Measurements from ENCODE around the gene SPATA46.
"Not testable (repeated sequence)": the region's sequence is repeated elsewhere in the genome, so short reads cannot be mapped to it uniquely, and the experiment has no call there.

SPATA46 gene

DNA sequence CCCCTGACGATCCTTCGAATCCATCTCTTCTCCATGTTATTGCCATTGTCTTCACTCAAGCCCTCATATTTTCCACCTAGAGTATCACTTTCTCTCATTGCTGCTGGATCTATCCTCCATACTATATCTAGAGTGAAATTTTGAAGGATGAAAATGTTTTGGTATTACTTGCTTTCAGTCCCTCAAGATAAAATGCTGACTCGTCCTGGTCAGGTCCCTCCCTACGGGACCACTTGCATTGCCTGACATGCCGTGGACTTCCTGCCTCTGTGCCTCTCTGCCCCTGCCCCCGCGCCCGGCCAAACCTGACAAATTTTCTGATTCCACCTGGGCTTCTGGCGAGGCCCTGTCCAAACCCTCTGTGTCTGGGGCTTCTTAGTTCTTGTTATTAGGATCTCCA lies 23.6 kb downstream of the SPATA46 start:
- H3K4me3 ChIP-seq (ENCODE audit: low read depth, low read length), result no peak overlapping the region
- H3K27me3 ChIP-seq (ENCODE audit: control insufficient read depth, insufficient read depth, low read length), result no peaks in the 10 kb centered on the region
- H3K27ac ChIP-seq (ENCODE audit: low read depth, low read length), result no peak overlapping the region
- no peak overlapping the region for H3K9ac ChIP-seq (ENCODE audit: low read length)
- H3K36me3 ChIP-seq (ENCODE audit: control insufficient read depth, insufficient read depth, low read length), result peaks cover 6% of the 10 kb centered on the region
- no peaks in the 10 kb centered on the region for H3K9me3 ChIP-seq (ENCODE audit: control insufficient read depth, insufficient read depth, low read depth, low read length)
- H3K4me1 ChIP-seq (ENCODE audit: control insufficient read depth, insufficient read depth, low read length), result peaks cover 25% of the 10 kb centered on the region; the same call in 1 of the 2 replicates

DNA sequence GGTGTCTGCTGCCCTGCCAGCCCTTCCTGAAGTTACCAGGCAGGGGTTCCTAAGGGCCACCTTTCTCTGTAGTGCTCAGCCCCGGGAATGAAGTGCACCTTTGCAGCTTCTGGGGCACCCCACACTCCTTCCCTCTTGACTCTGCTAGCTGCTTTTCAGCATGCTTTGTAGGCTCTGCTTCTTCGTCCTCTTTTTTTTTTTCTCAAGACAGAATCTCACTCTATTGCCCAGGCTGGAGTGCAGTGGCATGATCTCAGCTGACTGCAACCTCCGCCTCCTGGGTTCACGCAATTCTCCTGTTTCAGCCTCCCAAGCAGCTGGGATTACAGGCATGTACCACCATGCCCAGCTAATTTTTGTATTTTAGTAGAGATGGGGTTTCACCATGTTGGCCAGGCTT lies 24.8 kb downstream of the SPATA46 start:
- not testable (repeated sequence) for H3K9ac ChIP-seq (ENCODE audit: low read length); H3K9me3 ChIP-seq (ENCODE audit: control insufficient read depth, insufficient read depth, low read depth, low read length); H3K27ac ChIP-seq (ENCODE audit: low read depth, low read length); H3K36me3 ChIP-seq (ENCODE audit: control insufficient read depth, insufficient read depth, low read length); H3K27me3 ChIP-seq (ENCODE audit: control insufficient read depth, insufficient read depth, low read length); H3K4me3 ChIP-seq (ENCODE audit: low read depth, low read length)
- H3K4me1 ChIP-seq (ENCODE audit: control insufficient read depth, insufficient read depth, low read length), result peaks cover 25% of the 10 kb centered on the region; the same call in 1 of the 2 replicates

DNA sequence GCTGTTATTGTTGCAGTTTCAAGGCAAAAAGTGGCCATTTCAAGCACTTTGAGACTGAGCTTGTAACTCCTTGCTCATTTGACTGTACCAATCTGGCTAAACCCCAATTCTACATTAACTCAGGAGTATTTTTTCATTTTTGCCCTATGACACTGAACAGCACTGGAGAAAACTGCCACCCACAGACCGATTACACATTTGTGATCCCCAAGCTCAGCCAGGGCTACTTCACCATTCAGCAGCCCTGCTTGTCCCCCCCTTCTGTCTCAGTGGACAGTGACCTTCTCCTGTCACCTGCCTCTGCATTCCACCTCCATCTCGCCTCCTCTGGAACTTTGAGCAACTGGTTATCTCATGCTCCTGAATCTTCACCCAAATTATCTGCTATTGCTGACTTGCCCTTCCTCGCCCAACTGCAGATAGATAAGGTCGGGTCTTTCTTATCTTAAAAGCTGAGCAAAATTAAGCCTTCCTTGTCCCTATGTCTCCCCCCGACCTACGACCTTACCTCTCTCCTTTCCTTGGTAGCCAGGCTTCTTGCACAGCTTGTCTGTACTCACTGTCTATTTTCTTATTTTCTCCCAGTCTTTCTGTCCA lies 25.3 kb downstream of the SPATA46 start:
- H3K9me3 ChIP-seq (ENCODE audit: control insufficient read depth, insufficient read depth, low read depth, low read length), result no peaks in the 10 kb centered on the region
- H3K4me3 ChIP-seq (ENCODE audit: low read depth, low read length), result no peak overlapping the region
- peaks cover 25% of the 10 kb centered on the region; the same call in 1 of the 2 replicates for H3K4me1 ChIP-seq (ENCODE audit: control insufficient read depth, insufficient read depth, low read length)
- H3K9ac ChIP-seq (ENCODE audit: low read length), result no peak overlapping the region
- H3K27me3 ChIP-seq (ENCODE audit: control insufficient read depth, insufficient read depth, low read length), result no peaks in the 10 kb centered on the region
- H3K36me3 ChIP-seq (ENCODE audit: control insufficient read depth, insufficient read depth, low read length), result peaks cover 6% of the 10 kb centered on the region
- H3K27ac ChIP-seq (ENCODE audit: low read depth, low read length), result no peak overlapping the region

DNA sequence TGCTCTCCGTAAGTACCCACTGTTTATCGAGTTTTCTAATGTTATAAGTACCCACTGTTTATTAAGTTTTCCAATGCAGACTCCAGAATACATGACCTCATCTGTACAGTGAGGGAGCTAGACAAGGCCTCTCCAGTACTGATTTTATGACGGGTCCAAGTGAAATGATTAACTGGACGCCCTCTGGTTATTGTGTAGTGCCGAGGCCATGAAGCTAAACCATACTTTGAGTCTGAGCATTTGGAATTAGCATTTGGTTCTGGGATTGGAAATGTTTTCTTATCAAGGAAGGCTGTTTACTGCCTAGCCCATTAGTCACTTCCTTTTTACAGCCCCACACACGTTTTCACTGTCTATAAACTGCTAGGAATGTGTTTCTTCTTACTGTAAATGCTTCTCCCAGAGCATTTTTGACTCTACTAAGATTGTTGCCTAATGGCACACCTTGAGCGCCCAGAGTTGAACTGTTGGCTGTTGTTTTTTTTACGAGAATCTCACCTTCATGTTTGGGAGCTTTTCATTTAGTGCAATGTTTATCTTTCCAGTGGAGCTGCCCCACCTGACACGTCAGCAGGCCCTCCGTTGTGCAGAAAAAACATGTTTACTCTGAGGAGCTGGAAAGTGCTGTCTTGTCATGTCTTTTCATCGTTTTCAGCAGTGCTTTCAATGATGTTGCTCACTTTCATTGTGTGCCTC lies 26.9 kb downstream of the SPATA46 start:
- Histone ChIP-seq H3K9ac (ENCODE audit: low read length) (no peak overlapping the region), H3K27ac (ENCODE audit: low read depth, low read length) (no peak overlapping the region), H3K27me3 (ENCODE audit: control insufficient read depth, insufficient read depth, low read length) (no peaks in the 10 kb centered on the region), H3K4me1 (ENCODE audit: control insufficient read depth, insufficient read depth, low read length) (peaks cover 25% of the 10 kb centered on the region; the same call in 1 of the 2 replicates), H3K36me3 (ENCODE audit: control insufficient read depth, insufficient read depth, low read length) (no peaks in the 10 kb centered on the region), H3K4me3 (ENCODE audit: low read depth, low read length) (no peak overlapping the region), H3K9me3 (ENCODE audit: control insufficient read depth, insufficient read depth, low read depth, low read length) (no peaks in the 10 kb centered on the region)

DNA sequence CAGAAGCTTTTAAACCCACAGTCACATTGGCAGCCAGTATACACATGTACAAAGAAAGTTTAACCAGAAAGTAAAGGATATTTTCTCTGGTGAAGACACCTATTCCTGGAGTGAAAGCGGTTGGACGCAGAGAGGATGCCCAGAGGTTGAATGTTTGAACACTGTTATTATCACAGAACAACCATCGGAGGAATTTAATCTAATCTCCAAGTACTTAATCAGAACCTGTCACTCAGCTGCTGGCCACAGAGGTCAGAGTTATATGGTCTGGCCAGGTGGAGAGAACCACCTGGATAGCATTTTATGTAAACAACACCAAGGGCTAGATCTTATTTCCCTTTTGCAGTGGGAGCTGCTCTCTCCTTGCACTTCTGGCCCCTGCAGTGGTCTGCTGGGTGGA lies 29.4 kb downstream of the SPATA46 start:
- no peaks in the 10 kb centered on the region for H3K27me3 ChIP-seq (ENCODE audit: control insufficient read depth, insufficient read depth, low read length)
- H3K4me3 ChIP-seq (ENCODE audit: low read depth, low read length), result no peak overlapping the region
- H3K36me3 ChIP-seq (ENCODE audit: control insufficient read depth, insufficient read depth, low read length), result no peaks in the 10 kb centered on the region
- no peak overlapping the region for H3K27ac ChIP-seq (ENCODE audit: low read depth, low read length)
- H3K9ac ChIP-seq (ENCODE audit: low read length), result no peak overlapping the region
- H3K4me1 ChIP-seq (ENCODE audit: control insufficient read depth, insufficient read depth, low read length), result peaks cover 11% of the 10 kb centered on the region; the same call in 1 of the 2 replicates
- H3K9me3 ChIP-seq (ENCODE audit: control insufficient read depth, insufficient read depth, low read depth, low read length), result no peaks in the 10 kb centered on the region

DNA sequence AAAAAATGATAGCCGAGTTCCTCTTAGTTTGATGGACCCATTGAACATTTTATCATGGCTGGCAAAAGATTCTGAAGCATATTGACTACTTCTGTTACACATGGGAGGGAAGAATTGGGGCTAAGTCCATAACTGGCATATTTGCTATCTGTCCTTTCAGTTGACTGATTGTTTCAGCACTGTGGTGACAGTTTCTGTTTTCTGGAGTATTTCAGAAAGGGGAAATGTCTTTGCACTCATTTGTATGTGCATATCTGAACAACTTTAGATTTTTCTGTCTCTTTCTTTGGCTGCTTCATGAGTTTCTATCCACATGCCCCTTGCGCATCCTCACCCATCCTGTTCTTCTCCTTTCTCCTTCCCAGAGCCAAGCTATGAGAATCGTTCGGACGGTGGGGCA lies 33.2 kb downstream of the SPATA46 start:
- Histone ChIP-seq H3K4me3 (ENCODE audit: low read depth, low read length) (no peak overlapping the region), H3K27ac (ENCODE audit: low read depth, low read length) (no peak overlapping the region), H3K4me1 (ENCODE audit: control insufficient read depth, insufficient read depth, low read length) (no peaks in the 10 kb centered on the region), H3K9ac (ENCODE audit: low read length) (no peak overlapping the region), H3K36me3 (ENCODE audit: control insufficient read depth, insufficient read depth, low read length) (no peaks in the 10 kb centered on the region), H3K9me3 (ENCODE audit: control insufficient read depth, insufficient read depth, low read depth, low read length) (no peaks in the 10 kb centered on the region), H3K27me3 (ENCODE audit: control insufficient read depth, insufficient read depth, low read length) (no peaks in the 10 kb centered on the region)

DNA sequence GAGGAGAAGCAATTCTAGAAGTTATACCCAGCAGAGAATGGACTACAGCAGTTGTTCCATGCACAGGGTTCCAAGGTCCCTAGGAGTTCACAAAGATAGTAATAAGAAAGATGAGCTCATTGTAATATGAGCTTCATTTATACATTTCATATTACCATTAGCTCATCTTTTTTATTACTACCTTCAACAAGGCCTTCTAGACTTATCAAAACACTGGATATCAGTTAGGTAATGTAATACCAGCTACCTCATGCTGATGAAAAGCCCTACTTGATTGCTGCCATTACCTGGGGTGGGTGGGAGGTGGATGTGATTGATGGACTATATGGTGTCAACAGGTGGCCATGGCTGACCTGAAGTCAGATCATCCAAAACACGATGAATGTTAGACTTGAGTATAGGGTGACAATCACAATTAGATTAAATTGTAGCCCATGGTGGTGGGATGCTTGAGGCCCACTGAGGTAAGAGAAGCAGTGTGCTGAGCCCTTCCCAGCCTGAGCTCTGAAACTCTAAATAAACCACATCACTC lies 34.1 kb downstream of the SPATA46 start:
- H3K27me3 ChIP-seq (ENCODE audit: control insufficient read depth, insufficient read depth, low read length), result no peaks in the 10 kb centered on the region
- no peak overlapping the region for H3K9ac ChIP-seq (ENCODE audit: low read length)
- no peaks in the 10 kb centered on the region for H3K4me1 ChIP-seq (ENCODE audit: control insufficient read depth, insufficient read depth, low read length)
- H3K27ac ChIP-seq (ENCODE audit: low read depth, low read length), result no peak overlapping the region
- H3K36me3 ChIP-seq (ENCODE audit: control insufficient read depth, insufficient read depth, low read length), result no peaks in the 10 kb centered on the region
- H3K4me3 ChIP-seq (ENCODE audit: low read depth, low read length), result no peak overlapping the region
- H3K9me3 ChIP-seq (ENCODE audit: control insufficient read depth, insufficient read depth, low read depth, low read length), result no peaks in the 10 kb centered on the region

DNA sequence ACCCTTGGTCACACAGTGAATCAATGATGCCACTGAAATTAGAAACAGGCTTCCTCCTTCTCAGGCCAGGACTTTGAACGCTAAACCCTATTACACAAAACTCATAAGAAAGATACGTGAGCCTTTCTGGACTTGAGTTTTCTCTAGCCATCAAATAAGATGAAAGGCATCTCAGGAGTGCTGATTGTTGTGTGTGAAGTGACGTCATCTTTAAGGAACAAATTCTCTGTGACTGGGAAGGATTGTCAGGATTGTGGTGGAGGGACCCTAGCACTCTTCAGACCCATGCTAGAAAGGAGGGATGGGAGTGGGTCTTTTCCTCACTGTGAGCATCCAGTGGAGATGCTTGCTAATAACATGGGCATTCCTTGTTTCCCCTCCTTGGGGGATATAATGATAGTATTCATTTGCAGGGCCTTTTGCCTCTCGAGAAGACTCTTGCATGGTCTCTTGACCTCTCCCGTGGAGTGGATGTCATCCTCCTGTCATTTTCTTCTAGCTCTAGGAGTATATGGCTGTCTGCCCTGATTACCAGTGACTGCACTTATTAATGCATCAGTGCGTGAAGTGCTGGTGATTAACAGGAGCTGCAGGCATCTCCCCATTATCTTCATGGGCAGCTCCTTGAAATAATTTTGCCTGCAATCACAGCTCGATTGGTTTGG lies 39.9 kb downstream of the SPATA46 start:
- Histone ChIP-seq H3K36me3 (ENCODE audit: control insufficient read depth, insufficient read depth, low read length) (no peaks in the 10 kb centered on the region), H3K9ac (ENCODE audit: low read length) (no peak overlapping the region), H3K4me3 (ENCODE audit: low read depth, low read length) (no peak overlapping the region), H3K27me3 (ENCODE audit: control insufficient read depth, insufficient read depth, low read length) (no peaks in the 10 kb centered on the region), H3K27ac (ENCODE audit: low read depth, low read length) (no peak overlapping the region), H3K9me3 (ENCODE audit: control insufficient read depth, insufficient read depth, low read depth, low read length) (no peaks in the 10 kb centered on the region), H3K4me1 (ENCODE audit: control insufficient read depth, insufficient read depth, low read length) (peaks cover 4% of the 10 kb centered on the region; the same call in 1 of the 2 replicates)

DNA sequence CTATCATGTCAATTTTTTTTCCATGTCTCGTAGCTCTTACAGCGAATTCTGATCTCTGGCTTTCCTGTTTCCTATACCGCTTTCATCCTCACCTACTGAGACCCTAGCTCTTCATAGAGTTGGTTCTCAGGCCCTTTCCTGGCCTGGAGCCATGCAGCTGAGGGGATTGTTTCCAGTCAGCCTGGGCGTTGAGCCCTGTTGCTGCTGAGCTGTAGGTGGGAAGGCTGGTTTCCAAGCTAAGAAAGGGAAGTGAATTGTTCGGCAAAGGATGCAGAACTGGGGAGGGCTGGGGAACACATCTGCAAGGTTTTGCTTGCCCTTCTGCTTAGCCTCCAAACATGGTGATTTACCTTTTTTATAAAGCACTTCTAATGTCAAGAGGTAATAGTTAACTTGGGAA lies 41.5 kb downstream of the SPATA46 start:
- no peaks in the 10 kb centered on the region for H3K9me3 ChIP-seq (ENCODE audit: control insufficient read depth, insufficient read depth, low read depth, low read length)
- no peak overlapping the region for H3K27ac ChIP-seq (ENCODE audit: low read depth, low read length)
- no peak overlapping the region for H3K4me3 ChIP-seq (ENCODE audit: low read depth, low read length)
- peaks cover 4% of the 10 kb centered on the region; the same call in 1 of the 2 replicates for H3K4me1 ChIP-seq (ENCODE audit: control insufficient read depth, insufficient read depth, low read length)
- H3K9ac ChIP-seq (ENCODE audit: low read length), result no peak overlapping the region
- H3K27me3 ChIP-seq (ENCODE audit: control insufficient read depth, insufficient read depth, low read length), result no peaks in the 10 kb centered on the region
- no peaks in the 10 kb centered on the region for H3K36me3 ChIP-seq (ENCODE audit: control insufficient read depth, insufficient read depth, low read length)

DNA sequence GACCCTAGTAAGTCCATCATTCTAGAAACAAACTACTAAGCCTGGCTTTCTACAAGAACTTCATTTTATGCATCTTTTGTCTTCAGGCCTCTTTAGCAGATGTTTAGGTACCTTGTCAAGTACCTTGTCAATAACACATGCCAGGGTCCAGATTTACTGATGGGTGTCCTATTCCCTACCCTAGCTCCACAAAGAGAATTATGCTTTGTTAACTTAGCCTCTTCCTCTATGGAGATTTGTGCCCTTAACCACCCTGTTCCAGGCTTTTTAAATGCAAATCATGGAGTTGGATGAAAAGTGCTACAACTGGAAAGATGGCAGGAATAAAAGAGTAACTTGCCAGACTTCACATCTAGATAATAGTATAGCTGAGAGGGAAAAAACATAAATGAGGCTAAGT lies 42.7 kb downstream of the SPATA46 start:
- Histone ChIP-seq H3K36me3 (ENCODE audit: control insufficient read depth, insufficient read depth, low read length) (no peaks in the 10 kb centered on the region), H3K4me1 (ENCODE audit: control insufficient read depth, insufficient read depth, low read length) (peaks cover 4% of the 10 kb centered on the region; the same call in 1 of the 2 replicates), H3K9ac (ENCODE audit: low read length) (no peak overlapping the region), H3K9me3 (ENCODE audit: control insufficient read depth, insufficient read depth, low read depth, low read length) (no peaks in the 10 kb centered on the region), H3K27me3 (ENCODE audit: control insufficient read depth, insufficient read depth, low read length) (no peaks in the 10 kb centered on the region), H3K4me3 (ENCODE audit: low read depth, low read length) (no peak overlapping the region), H3K27ac (ENCODE audit: low read depth, low read length) (no peak overlapping the region)

DNA sequence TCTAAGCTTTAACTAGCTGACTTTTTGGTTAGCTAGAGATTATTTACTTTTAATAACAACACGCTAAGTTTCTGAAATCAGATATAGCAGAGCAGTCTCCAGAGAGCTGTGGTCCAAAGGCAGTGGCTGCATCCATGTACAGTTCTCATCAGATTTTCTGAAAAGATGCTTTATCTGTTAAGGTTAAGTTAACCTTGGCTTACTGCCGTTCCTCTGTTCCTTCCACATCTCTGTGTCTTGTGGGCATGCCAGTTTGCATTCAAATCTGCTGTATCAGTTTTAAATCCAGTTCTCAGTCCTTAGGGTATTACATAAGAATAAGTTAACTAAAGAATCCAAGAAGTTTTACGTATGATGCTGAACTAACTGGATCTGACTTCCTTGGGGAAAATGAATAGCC lies 46.8 kb downstream of the SPATA46 start:
- H3K27me3 ChIP-seq (ENCODE audit: control insufficient read depth, insufficient read depth, low read length), result no peaks in the 10 kb centered on the region
- H3K9me3 ChIP-seq (ENCODE audit: control insufficient read depth, insufficient read depth, low read depth, low read length), result no peaks in the 10 kb centered on the region
- H3K4me3 ChIP-seq (ENCODE audit: low read depth, low read length), result no peak overlapping the region
- no peak overlapping the region for H3K9ac ChIP-seq (ENCODE audit: low read length)
- H3K27ac ChIP-seq (ENCODE audit: low read depth, low read length), result no peak overlapping the region
- H3K4me1 ChIP-seq (ENCODE audit: control insufficient read depth, insufficient read depth, low read length), result peaks cover 4% of the 10 kb centered on the region; the same call in 1 of the 2 replicates
- no peaks in the 10 kb centered on the region for H3K36me3 ChIP-seq (ENCODE audit: control insufficient read depth, insufficient read depth, low read length)

Data from HUES6 (cell line).